A549 (cell line): ENCODE results near the gene PPM1J. TPM values are rescaled to one million over a fixed set of nuclear protein-coding genes. Genes with fewer than 3 reads are reported as not detected.

Experiments used
- ATAC-seq, 2 experiments: fragments of 200-7000 bp in 1 of 2; fragments of >200 bp in 1 of 2; cut with Nextera tagmentation in 1 of 2; cut with Tn5 transposase in 1 of 2; 3 replicates each; pipeline versions ENCODE4 v1.8.0 to v1.9.1; 2018 to 2020; ENCODE audit warnings: mild to moderate bottlenecking in 1 of 2, moderate library complexity in 1 of 2
- CTCF ChIA-PET: fragments of 300-600 bp; sonication (Branson Sonifier 250); formaldehyde crosslinking; extraction: SDS; loops from one replicate; lab custom pipeline; 2021; ENCODE audit warnings: antibody characterized with exemption, inconsistent platforms; lab: Yijun Ruan, JAX
- POLR2A ChIA-PET: fragments of 350-600 bp; formaldehyde crosslinking; extraction: SDS; loops from one replicate; lab custom pipeline; 2021; ENCODE audit warnings: antibody characterized with exemption, inconsistent platforms; lab: Yijun Ruan, JAX
- DNase-seq, 2 experiments: peaks; one replicate each; pipeline versions ENCODE4 v3.0.0 to v3.0.0-alpha.2; 2011 to 2016; ENCODE audit warnings: low read depth in 1 of 2, low spot score in 1 of 2
- FAIRE-seq: peaks from 2 replicates; lab custom pipeline; 2011; peaks lifted over from hg19 to GRCh38; lab: Jason Lieb, UNC
- H3K27ac ChIP-seq, 2 experiments: fragments of >200 bp; sonication (Bioruptor Twin); formaldehyde crosslinking; 3 replicates each; pipeline ENCODE4 v1.5.1; 2016 to 2017
- H3K4me1 ChIP-seq: fragments of >200 bp; sonication (Bioruptor Twin); formaldehyde crosslinking; 3 replicates; pipeline ENCODE4 v1.6.1; 2016
- H3K4me2 ChIP-seq: fragments of >200 bp; sonication (Bioruptor Twin); formaldehyde crosslinking; 3 replicates; pipeline ENCODE4 v1.6.1; 2016
- H3K4me3 ChIP-seq: fragments of >200 bp; sonication (Bioruptor Twin); formaldehyde crosslinking; 3 replicates; pipeline ENCODE4 v1.5.1; 2016
- H3K9me3 ChIP-seq: fragments of >200 bp; sonication (Bioruptor Twin); formaldehyde crosslinking; 3 replicates; pipeline ENCODE4 v1.6.1; 2016
- CBX2 ChIP-seq: fragments of 200-600 bp; sonication (generic); IDR thresholded peaks from 2 replicates; pipeline ENCODE4 v1.6.1; 2016; ENCODE audit warnings: low read depth, mild to moderate bottlenecking, borderline replicate concordance
- CBX8 ChIP-seq: fragments of 200-600 bp; sonication (generic); IDR thresholded peaks from 2 replicates; pipeline ENCODE4 v1.6.1; 2016
- CEBPB ChIP-seq, 2 experiments: fragments of >200 bp in 1 of 2; sonication (Bioruptor Twin) in 1 of 2; formaldehyde crosslinking in 1 of 2; IDR thresholded peaks; 2 replicates each; pipeline ENCODE4 v1.6.1; 2012 to 2016
- FOSL2 ChIP-seq, 2 experiments: fragments of 450-650 bp in 1 of 2; fragments of >200 bp in 1 of 2; sonication (Bioruptor Twin) in 1 of 2; formaldehyde crosslinking; IDR thresholded peaks; 2 replicates each; pipeline versions ENCODE4 v1.5.0 to v1.6.1; 2016 to 2020; ENCODE audit warnings: mild to moderate bottlenecking in 1 of 2, moderate library complexity in 1 of 2
- FOXS1 ChIP-seq: fragments of 250-450 bp; sonication (Bioruptor Pico); IDR thresholded peaks from 2 replicates; pipeline ENCODE4 v1.5.0; 2020; ENCODE audit warnings: mild to moderate bottlenecking, moderate library complexity
- GATA3 ChIP-seq: IDR thresholded peaks from 2 replicates; pipeline ENCODE4 v1.6.1; 2012; ENCODE audit warnings: borderline replicate concordance
- HDAC2 ChIP-seq: fragments of 200-600 bp; sonication (generic); IDR thresholded peaks from 2 replicates; pipeline ENCODE4 v1.6.1; 2016
- HEYL ChIP-seq: fragments of 250-450 bp; sonication (Bioruptor Pico); IDR thresholded peaks from 2 replicates; pipeline ENCODE4 v1.8.0; 2021; ENCODE audit warnings: mild to moderate bottlenecking, moderate library complexity
- HOXA7 ChIP-seq: fragments of 250-450 bp; sonication (Bioruptor Pico); IDR thresholded peaks from 2 replicates; pipeline ENCODE4 v1.5.0; 2020; ENCODE audit warnings: mild to moderate bottlenecking, moderate library complexity
- HOXB5 ChIP-seq: fragments of 250-450 bp; sonication (Bioruptor Pico); IDR thresholded peaks from 2 replicates; pipeline ENCODE4 v1.5.0; 2020; ENCODE audit warnings: mild to moderate bottlenecking, moderate library complexity
- JUNB ChIP-seq: fragments of >200 bp; sonication (Bioruptor Twin); formaldehyde crosslinking; IDR thresholded peaks from 2 replicates; pipeline ENCODE4 v1.6.1; 2016
- KDM5A ChIP-seq: fragments of 200-600 bp; sonication (generic); IDR thresholded peaks from 2 replicates; pipeline ENCODE4 v1.6.1; 2016; ENCODE audit warnings: antibody characterized with exemption, mild to moderate bottlenecking
- MAZ ChIP-seq: fragments of 150-350 bp; IDR thresholded peaks from 2 replicates; pipeline ENCODE4 v1.6.1; 2014; ENCODE audit warnings: antibody characterized with exemption, low read depth, low read length, borderline replicate concordance
- NFE2L2 ChIP-seq: fragments of 150-350 bp; conservative IDR thresholded peaks from 2 replicates; pipeline ENCODE4 v1.6.1; 2014; ENCODE audit warnings: low read length
- NR3C1 ChIP-seq: fragments of >200 bp; sonication (Bioruptor Twin); formaldehyde crosslinking; IDR thresholded peaks from 3 replicates; pipeline ENCODE4 v1.6.1; 2017
- RAD21 ChIP-seq, 2 experiments: fragments of >200 bp in 1 of 2; sonication (Bioruptor Twin) in 1 of 2; formaldehyde crosslinking in 1 of 2; IDR thresholded peaks in 1 of 2; conservative IDR thresholded peaks in 1 of 2; 2 replicates in 1 of 2; 3 replicates in 1 of 2; pipeline ENCODE4 v1.6.1; 2012 to 2018; ENCODE audit warnings: inconsistent platforms in 1 of 2
- SMC3 ChIP-seq: fragments of >200 bp; sonication (Bioruptor Twin); formaldehyde crosslinking; IDR thresholded peaks from 3 replicates; pipeline ENCODE4 v1.6.1; 2018; ENCODE audit warnings: inconsistent platforms
- SREBF2 ChIP-seq: fragments of 450-650 bp; IDR thresholded peaks from 2 replicates; pipeline ENCODE4 v1.6.1; 2014; ENCODE audit warnings: mild to moderate bottlenecking, moderate library complexity
- TP53 ChIP-seq: fragments of 250-450 bp; sonication (Bioruptor Pico); IDR thresholded peaks from 2 replicates; pipeline ENCODE4 v1.5.0; 2021; ENCODE audit warnings: mild to moderate bottlenecking, moderate library complexity
- ZFP36 ChIP-seq: fragments of 450-650 bp; IDR thresholded peaks from 2 replicates; pipeline ENCODE4 v1.6.1; 2014; ENCODE audit warnings: borderline replicate concordance; ENCODE audit not compliant: partially characterized antibody
- WGBS: methylation state at CpG from one replicate; pipeline ENCODE4 v1.1.6; 2017; ENCODE audit errors: missing lambda C conversion rate; 5-methylcytosine and 5-hydroxymethylcytosine counted together
- polyA plus RNA-seq, 4 experiments: library from polyadenylated mRNA; depleted of rRNA in 3 of 4; stranded (reverse); fragments of >200 nt; fragmentation: RNase III in 1 of 4; extraction: RNeasy Plus Mini Kit Qiagen cat#74134 plus additional on column Dnase treatment in 1 of 4; gene quantifications; 2 replicates in 3 of 4; 3 replicates in 1 of 4; pipeline ENCODE4 v1.2.3, GENCODE V29; 2011 to 2017
- TF ChIP-seq, protein P1 (sequence below): fragments of 150-350 bp; IDR thresholded peaks from 2 replicates; pipeline ENCODE4 v1.6.1; 2014; ENCODE audit warnings: low read depth, mild to moderate bottlenecking, low read length
- TF ChIP-seq, protein P2 (sequence below): fragments of 250-450 bp; sonication (Bioruptor Pico); IDR thresholded peaks from 2 replicates; pipeline ENCODE4 v1.5.0; 2020; ENCODE audit warnings: low read depth, mild to moderate bottlenecking, moderate library complexity
- TF ChIP-seq, protein P3 (sequence below): IDR thresholded peaks from 2 replicates; pipeline ENCODE4 v1.6.1; 2012
- TF ChIP-seq, protein P4 (sequence below): fragments of 200-600 bp; sonication (generic); IDR thresholded peaks from 2 replicates; pipeline ENCODE4 v1.6.1; 2016; ENCODE audit warnings: antibody characterized with exemption, mild to moderate bottlenecking, moderate library complexity
- TF ChIP-seq, protein P5 (sequence below): fragments of 450-650 bp; IDR thresholded peaks from 2 replicates; pipeline ENCODE4 v1.6.1; 2014; ENCODE audit warnings: antibody characterized with exemption

Gene PPM1J
- polyA plus RNA-seq, 2 of the 4 experiments (the other 2 are of a cell fraction) = 0.32 to 0.62 TPM

DNA sequence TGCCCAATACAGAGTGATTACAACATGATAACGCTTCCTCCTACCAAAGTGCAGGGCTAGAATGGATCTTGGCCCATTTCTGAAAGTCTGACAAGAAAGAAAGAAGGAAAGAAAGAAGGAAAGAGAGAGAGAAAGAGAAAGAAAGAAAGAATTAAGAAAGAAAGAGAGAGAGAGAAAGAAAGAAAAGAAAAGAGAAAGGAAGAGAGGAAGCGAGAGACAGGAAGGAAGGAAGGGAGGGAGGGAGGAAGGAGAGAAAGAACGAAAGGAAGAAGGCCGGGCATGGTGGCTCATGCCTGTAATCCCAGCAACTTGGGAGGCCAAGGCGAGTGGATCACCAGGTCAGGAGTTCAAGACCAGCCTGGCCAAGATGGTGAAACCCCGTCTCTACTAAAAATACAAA lies 44.1 kb upstream of the PPM1J start (continued):
- TF ChIP-seq, protein P1, sequence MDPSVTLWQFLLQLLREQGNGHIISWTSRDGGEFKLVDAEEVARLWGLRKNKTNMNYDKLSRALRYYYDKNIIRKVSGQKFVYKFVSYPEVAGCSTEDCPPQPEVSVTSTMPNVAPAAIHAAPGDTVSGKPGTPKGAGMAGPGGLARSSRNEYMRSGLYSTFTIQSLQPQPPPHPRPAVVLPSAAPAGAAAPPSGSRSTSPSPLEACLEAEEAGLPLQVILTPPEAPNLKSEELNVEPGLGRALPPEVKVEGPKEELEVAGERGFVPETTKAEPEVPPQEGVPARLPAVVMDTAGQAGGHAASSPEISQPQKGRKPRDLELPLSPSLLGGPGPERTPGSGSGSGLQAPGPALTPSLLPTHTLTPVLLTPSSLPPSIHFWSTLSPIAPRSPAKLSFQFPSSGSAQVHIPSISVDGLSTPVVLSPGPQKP = no peak
- TF ChIP-seq, all 56 proteins: peak for 0

DNA sequence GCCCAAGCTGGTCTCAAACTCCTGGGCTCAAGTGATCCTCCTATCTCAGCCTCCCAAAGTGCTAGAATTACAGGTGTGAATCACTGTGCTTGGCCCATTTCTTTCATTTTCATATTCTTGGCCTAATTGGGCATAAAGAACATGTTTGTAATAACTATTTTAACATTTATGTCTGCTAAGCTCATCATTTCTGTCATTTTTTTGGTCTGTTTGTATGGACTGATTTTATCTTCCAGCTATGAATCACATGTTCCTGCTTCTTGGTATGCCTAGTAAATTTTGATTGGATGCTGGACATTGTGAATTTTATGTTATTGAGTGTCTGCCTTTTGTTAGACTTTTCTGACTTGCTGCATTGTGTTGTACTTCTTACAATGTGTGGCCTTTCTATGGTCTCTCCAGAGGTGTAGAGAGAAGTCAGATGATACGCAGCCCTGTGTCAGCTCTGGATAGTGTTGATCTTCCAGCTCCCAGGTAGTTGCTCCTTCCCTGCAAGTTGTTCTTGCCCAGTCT lies 39.0 kb upstream of the PPM1J start:
- WGBS = 0% methylated on average over 1 of the region's 1 CpG
- CTCF ChIA-PET = interaction anchor here (1.0 to 1.5 kb wide), 4 partner anchors 10 to 39 kb away, joined by 3 to 4 read pairs (median 3); partner anchors contain the start of gene PPM1J
- TF ChIP-seq CBX8 = no peak
- TF ChIP-seq FOSL2 (IDR thresholded peaks at IDR 0.05) = no peak
- no peak for TF ChIP-seq FOSL2 (CRISPR knock-in tag; IDR thresholded peaks at IDR 0.05)
- TF ChIP-seq CEBPB (IDR thresholded peaks at IDR 0.05) = no peak
- TF ChIP-seq CBX2 = no peak
- no peak for TF ChIP-seq TP53
- TF ChIP-seq FOXS1 (CRISPR knock-in tag) = no peak
- TF ChIP-seq, protein P2, sequence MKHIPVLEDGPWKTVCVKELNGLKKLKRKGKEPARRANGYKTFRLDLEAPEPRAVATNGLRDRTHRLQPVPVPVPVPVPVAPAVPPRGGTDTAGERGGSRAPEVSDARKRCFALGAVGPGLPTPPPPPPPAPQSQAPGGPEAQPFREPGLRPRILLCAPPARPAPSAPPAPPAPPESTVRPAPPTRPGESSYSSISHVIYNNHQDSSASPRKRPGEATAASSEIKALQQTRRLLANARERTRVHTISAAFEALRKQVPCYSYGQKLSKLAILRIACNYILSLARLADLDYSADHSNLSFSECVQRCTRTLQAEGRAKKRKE (CRISPR knock-in tag) = no peak
- TF ChIP-seq HDAC2 = no peak
- TF ChIP-seq JUNB = no peak
- no peak for TF ChIP-seq HOXA7 (CRISPR knock-in tag)
- no peak for TF ChIP-seq HOXB5 (CRISPR knock-in tag)
- no peak for TF ChIP-seq KDM5A
- Histone ChIP-seq H3K4me1 (no peaks in the 10 kb centered on the region), H3K9me3 (no peaks in the 10 kb centered on the region), H3K27ac (no peak overlapping the region), H3K4me3 (no peak overlapping the region), H3K4me2 (no peak overlapping the region)
- no peak for DNase-seq
- POLR2A ChIA-PET = no interaction called here
- ATAC-seq = no peak
- no peak for FAIRE-seq

DNA sequence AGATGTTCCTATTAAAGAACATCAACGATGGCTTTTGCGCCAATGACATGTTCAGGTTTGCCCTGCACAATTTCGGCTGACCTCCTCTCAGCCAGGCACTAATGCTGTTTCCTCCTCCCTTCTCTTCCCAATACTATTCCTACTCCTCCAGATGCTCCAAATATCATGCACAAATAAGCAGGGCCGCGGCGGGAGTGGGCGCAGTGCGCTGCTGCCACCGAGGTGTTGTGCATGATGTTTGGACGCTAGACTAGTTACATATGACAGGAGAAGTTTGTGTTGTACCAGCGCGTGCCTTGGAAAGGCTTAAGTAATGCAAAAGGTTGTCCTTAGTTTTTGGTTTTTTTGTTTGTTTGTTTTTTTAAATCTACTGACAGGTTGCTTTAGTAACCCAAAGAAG lies 33.3 kb upstream of the PPM1J start:
- FAIRE-seq = no peak
- Histone ChIP-seq H3K4me1 (no peaks in the 10 kb centered on the region), H3K4me3 (no peak overlapping the region)
- no peak for TF ChIP-seq SMC3
- no peak for TF ChIP-seq RAD21 (conservative IDR thresholded peaks at IDR 0.05 in 1 of 2, IDR thresholded peaks at IDR 0.05 in 1 of 2)
- TF ChIP-seq SREBF2 = no peak
- no peak for TF ChIP-seq NR3C1
- TF ChIP-seq ZFP36 = no peak
- no peak for TF ChIP-seq CEBPB (IDR thresholded peaks at IDR 0.05)
- TF ChIP-seq, all 56 proteins: peak for 0
- DNase-seq (no peak), ATAC-seq (no peak)
- Histone ChIP-seq H3K4me2 (no peak overlapping the region), H3K9me3 (no peaks in the 10 kb centered on the region), H3K27ac (no peak overlapping the region)
- POLR2A ChIA-PET = no interaction called here
- CTCF ChIA-PET = interaction anchor here (1.3 kb wide), 1 partner anchor 32 kb away, joined by 7 read pairs; the partner anchor contains the start of gene PPM1J
- 80% methylated on average over 12 of the region's 12 CpGs for WGBS

DNA sequence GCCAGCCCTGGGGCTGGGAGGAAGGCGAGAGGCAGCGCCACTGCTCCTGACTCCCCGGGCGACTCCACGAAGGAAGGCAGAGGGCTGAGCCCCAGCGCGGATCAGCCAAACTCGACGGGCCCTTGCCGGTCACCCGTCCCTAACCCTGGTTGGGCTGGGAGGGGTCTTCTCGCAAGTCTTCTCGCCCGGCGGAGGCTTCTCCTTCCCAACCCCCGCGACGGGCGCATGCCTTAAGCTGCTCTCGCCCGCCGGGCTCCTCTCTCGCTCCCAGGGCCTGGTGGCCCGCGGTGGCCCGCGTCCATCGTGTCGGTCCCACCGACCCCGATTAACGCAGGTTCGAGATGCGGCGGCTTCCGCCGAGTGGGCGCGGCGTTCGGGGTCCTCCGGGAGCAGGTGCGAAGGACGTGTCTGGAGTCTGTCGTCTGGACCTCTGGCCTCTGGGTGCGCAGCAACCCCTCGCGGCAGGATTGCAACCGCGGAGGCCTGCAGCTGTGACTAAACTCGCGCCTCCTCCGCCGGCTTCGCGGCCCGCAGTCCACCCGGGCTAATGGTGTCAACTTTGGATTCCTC lies 29.0 kb upstream of the PPM1J start:
- Histone ChIP-seq H3K4me2 (no peak overlapping the region), H3K27ac (no peak overlapping the region), H3K4me1 (no peaks in the 10 kb centered on the region), H3K9me3 (no peaks in the 10 kb centered on the region), H3K4me3 (no peak overlapping the region)
- ChIA-PET POLR2A (no interaction called here), CTCF (interaction anchor here (0.7 to 2.9 kb wide), 7 partner anchors 10 to 329 kb away, joined by 3 to 9 read pairs (median 4); partner anchors contain the start of genes LRIG2 and PPM1J)
- DNase-seq = no peak
- 40% methylated on average over 9 of the region's 58 CpGs for WGBS
- no peak for FAIRE-seq
- no peak for ATAC-seq
- TF ChIP-seq, protein P1 = no peak
- TF ChIP-seq, protein P3, sequence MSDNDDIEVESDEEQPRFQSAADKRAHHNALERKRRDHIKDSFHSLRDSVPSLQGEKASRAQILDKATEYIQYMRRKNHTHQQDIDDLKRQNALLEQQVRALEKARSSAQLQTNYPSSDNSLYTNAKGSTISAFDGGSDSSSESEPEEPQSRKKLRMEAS = no peak
- TF ChIP-seq, protein P4, sequence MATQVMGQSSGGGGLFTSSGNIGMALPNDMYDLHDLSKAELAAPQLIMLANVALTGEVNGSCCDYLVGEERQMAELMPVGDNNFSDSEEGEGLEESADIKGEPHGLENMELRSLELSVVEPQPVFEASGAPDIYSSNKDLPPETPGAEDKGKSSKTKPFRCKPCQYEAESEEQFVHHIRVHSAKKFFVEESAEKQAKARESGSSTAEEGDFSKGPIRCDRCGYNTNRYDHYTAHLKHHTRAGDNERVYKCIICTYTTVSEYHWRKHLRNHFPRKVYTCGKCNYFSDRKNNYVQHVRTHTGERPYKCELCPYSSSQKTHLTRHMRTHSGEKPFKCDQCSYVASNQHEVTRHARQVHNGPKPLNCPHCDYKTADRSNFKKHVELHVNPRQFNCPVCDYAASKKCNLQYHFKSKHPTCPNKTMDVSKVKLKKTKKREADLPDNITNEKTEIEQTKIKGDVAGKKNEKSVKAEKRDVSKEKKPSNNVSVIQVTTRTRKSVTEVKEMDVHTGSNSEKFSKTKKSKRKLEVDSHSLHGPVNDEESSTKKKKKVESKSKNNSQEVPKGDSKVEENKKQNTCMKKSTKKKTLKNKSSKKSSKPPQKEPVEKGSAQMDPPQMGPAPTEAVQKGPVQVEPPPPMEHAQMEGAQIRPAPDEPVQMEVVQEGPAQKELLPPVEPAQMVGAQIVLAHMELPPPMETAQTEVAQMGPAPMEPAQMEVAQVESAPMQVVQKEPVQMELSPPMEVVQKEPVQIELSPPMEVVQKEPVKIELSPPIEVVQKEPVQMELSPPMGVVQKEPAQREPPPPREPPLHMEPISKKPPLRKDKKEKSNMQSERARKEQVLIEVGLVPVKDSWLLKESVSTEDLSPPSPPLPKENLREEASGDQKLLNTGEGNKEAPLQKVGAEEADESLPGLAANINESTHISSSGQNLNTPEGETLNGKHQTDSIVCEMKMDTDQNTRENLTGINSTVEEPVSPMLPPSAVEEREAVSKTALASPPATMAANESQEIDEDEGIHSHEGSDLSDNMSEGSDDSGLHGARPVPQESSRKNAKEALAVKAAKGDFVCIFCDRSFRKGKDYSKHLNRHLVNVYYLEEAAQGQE = no peak
- TF ChIP-seq ZFP36 = no peak
- TF ChIP-seq, protein P5, sequence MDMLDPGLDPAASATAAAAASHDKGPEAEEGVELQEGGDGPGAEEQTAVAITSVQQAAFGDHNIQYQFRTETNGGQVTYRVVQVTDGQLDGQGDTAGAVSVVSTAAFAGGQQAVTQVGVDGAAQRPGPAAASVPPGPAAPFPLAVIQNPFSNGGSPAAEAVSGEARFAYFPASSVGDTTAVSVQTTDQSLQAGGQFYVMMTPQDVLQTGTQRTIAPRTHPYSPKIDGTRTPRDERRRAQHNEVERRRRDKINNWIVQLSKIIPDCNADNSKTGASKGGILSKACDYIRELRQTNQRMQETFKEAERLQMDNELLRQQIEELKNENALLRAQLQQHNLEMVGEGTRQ = no peak
- no peak for TF ChIP-seq GATA3
- no peak for TF ChIP-seq MAZ
- no peak for TF ChIP-seq HEYL (CRISPR knock-in tag)
- no peak for TF ChIP-seq NFE2L2
